Measurements from ENCODE around the gene XIRP2. TPM values are rescaled to one million over a fixed set of nuclear protein-coding genes. Genes with fewer than 3 reads are reported as not detected.

The XIRP2 gene
- total RNA-seq, 2 donors from 2014 or later: 42.8 to 43.7 TPM

GRCh38 chr2:166867874-166868514, 20.3 kb upstream of the XIRP2 start:
- TF ChIP-seq, protein P1, sequence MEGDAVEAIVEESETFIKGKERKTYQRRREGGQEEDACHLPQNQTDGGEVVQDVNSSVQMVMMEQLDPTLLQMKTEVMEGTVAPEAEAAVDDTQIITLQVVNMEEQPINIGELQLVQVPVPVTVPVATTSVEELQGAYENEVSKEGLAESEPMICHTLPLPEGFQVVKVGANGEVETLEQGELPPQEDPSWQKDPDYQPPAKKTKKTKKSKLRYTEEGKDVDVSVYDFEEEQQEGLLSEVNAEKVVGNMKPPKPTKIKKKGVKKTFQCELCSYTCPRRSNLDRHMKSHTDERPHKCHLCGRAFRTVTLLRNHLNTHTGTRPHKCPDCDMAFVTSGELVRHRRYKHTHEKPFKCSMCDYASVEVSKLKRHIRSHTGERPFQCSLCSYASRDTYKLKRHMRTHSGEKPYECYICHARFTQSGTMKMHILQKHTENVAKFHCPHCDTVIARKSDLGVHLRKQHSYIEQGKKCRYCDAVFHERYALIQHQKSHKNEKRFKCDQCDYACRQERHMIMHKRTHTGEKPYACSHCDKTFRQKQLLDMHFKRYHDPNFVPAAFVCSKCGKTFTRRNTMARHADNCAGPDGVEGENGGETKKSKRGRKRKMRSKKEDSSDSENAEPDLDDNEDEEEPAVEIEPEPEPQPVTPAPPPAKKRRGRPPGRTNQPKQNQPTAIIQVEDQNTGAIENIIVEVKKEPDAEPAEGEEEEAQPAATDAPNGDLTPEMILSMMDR (IDR thresholded peaks at IDR 0.05): no peak
- no peak for DNase-seq (ENCODE audit: low spot score)
- Histone ChIP-seq H3K4me1 (no peaks in the 10 kb centered on the region), H3K9me3 (no peaks in the 10 kb centered on the region), H3K27me3 (no peaks in the 10 kb centered on the region), H3K36me3 (no peaks in the 10 kb centered on the region), H3K4me3 (no peak overlapping the region), H3K27ac (no peak overlapping the region)

- TF ChIP-seq, protein P1 (IDR thresholded peaks at IDR 0.05): no peak
- Histone ChIP-seq H3K36me3 (no peaks in the 10 kb centered on the region), H3K4me3 (no peak overlapping the region), H3K4me1 (no peaks in the 10 kb centered on the region), H3K9me3 (no peaks in the 10 kb centered on the region), H3K27ac (no peak overlapping the region), H3K27me3 (no peaks in the 10 kb centered on the region)
- DNase-seq (ENCODE audit: low spot score): no peak
Observed at GRCh38 chr2:166870346-166870745, 17.9 kb upstream of the XIRP2 start.

DNA sequence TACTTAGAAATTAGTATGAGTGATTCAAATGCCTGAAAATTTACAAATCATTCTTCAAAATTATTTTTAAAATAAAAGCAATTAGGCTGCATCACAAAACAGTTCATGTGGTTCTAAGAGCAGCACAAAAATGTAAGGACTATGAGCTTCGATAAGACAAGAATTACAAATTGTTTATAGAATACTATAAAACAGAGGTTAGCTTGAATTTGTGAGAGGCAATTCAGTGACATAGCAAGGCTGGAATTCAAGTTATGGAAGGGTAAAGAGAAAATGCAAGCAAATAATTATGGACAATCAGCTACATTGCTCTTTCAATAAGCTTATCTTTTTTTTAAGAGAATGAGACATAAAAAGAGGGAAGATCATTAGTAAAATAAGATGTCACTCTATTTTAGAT, 7.1 kb upstream of the XIRP2 start:
- Histone ChIP-seq H3K4me1 (no peaks in the 10 kb centered on the region), H3K27ac (no peak overlapping the region), H3K27me3 (no peaks in the 10 kb centered on the region), H3K4me3 (no peak overlapping the region), H3K9me3 (no peaks in the 10 kb centered on the region), H3K36me3 (no peaks in the 10 kb centered on the region)
- TF ChIP-seq, protein P1 (IDR thresholded peaks at IDR 0.05): no peak
- DNase-seq (ENCODE audit: low spot score): no peak

DNA sequence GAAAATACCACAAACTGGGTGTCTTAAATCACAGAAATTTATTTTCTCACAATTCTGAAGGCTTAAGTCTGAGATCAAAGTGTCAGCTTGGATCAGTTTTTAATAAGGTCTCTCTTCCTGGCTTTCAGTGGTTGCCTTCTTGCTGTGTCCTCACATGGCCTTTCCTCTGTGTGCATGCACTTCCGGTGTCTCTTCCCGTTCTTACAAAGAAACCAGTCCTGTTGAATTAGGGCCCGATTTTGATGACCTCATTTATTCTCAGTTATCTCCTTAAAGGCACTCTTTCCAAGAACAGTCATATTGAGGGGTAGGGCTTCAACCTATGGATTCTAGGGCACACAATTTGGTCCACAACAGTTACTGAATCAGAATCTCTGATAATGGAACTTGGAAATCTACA, 5.4 kb upstream of the XIRP2 start:
- Histone ChIP-seq H3K27ac (no peak overlapping the region), H3K36me3 (no peaks in the 10 kb centered on the region), H3K27me3 (no peaks in the 10 kb centered on the region), H3K9me3 (no peaks in the 10 kb centered on the region), H3K4me1 (no peaks in the 10 kb centered on the region), H3K4me3 (no peak overlapping the region)
- no peak for DNase-seq (ENCODE audit: low spot score)
- TF ChIP-seq, protein P1 (IDR thresholded peaks at IDR 0.05): no peak

DNA sequence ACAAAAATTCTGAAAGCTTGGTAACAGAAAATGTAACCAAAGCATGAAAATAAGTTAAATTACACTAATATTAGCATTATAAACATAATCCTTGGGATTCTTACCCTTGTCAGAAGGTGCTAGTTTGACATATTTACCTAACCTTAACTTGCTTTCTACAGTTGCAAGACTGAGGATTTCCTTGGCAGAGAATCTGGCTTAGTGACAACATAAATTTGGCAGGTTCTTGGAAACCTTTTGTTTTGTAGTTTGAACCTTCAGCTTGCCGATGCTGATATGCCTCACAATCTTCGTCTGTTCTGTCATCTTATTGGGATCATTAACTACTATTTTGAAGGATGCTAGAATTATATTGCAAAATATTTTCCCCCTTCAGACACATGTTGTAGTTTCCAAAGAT, 3.4 kb downstream of the XIRP2 start:
- Histone ChIP-seq H3K9me3 (no peaks in the 10 kb centered on the region), H3K27me3 (no peaks in the 10 kb centered on the region), H3K27ac (no peak overlapping the region), H3K36me3 (no peaks in the 10 kb centered on the region), H3K4me1 (no peaks in the 10 kb centered on the region), H3K4me3 (no peak overlapping the region)
- TF ChIP-seq, protein P1 (IDR thresholded peaks at IDR 0.05): no peak
- DNase-seq (ENCODE audit: low spot score): no peak

DNA sequence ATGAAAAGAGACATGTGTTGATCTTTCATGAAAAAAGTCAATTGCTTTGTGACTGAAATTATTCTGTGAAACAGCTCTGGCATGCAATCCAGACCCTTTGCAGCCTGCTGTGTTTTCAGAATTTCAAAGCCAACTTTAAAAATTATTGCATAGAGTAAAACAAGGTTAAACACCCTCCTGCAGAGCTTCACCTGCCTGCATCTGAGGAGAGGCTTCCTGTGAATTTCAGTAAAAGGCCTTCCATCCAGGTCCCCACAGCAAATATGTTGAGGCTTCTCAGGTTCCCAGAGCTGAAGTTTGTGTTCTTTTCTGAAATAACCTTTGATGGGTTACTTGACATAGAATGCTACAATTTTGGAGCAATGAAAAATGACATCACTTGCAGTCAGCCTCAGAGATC, 4.1 kb downstream of the XIRP2 start:
- no peaks in the 10 kb centered on the region for H3K36me3 ChIP-seq
- TF ChIP-seq, protein P1 (IDR thresholded peaks at IDR 0.05): no peak
- H3K4me3 ChIP-seq: no peak overlapping the region
- no peaks in the 10 kb centered on the region for H3K9me3 ChIP-seq
- DNase-seq (ENCODE audit: low spot score): no peak
- no peaks in the 10 kb centered on the region for H3K4me1 ChIP-seq
- H3K27me3 ChIP-seq: no peaks in the 10 kb centered on the region
- H3K27ac ChIP-seq: no peak overlapping the region
